Fibroblast of skin of abdomen (primary cell): ENCODE data around the gene PIGZ.
A peak's percentile ranks its signal among the peaks of the same experiment; 100 is the strongest.

Experiments used
- DNase-seq: peaks from one replicate; pipeline ENCODE4 v3.0.0-alpha.2; 2013

The PIGZ gene

DNA sequence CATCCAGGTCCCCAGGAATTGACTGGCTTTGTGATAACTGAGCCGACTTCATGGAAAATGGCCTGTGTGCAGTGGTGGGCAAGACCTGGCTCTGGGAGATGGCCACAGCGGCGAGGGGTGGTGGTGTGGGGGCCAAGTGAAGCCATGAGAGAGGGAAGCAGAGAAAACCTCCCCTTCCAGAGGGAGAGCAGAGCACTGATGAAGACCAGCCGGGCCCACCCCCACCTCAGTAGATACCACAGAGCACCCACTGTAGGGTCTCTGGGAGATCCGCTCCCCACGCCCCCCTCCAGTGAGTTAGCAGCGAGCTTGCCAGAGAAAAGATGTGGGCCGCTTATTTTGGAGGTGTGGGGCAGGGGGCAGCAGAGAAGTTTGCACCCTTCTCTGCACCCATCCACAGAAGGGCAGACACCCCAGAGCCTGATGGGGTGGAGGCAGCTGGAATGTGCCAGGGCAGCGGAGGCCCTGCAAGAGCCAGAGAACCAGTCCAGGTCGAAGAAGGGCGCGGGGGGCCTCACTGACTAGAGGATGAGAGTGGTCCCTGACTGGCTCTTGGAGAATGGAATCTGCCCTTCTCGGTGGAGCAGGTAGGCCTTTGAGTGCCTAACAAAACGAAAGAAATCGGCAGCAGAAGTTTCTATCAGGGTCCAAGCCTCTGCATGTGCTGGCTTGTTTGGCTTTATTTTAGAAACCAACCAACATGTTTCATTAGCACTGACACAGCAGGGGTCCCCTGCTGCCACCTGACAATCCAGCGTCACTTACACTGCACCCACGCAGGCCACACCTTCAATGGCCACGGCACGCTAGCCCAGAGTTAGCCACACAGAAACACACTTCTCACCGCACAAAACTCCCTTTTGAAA is 32.7 kb upstream of the PIGZ start:
- DNase-seq: no peak

GRCh38 chr3:197000211-197000610 is 31.6 kb upstream of the PIGZ start:
- no peak for DNase-seq

- no peak for DNase-seq
These were observed 30.5 kb upstream of the PIGZ start for GRCh38 chr3:196998966-196999760.

- no peak for DNase-seq
These were observed 28.7 kb upstream of the PIGZ start for GRCh38 chr3:196997311-196997710.

GRCh38 chr3:196996454-196997265 is 28.0 kb upstream of the PIGZ start:
- no peak for DNase-seq

DNA sequence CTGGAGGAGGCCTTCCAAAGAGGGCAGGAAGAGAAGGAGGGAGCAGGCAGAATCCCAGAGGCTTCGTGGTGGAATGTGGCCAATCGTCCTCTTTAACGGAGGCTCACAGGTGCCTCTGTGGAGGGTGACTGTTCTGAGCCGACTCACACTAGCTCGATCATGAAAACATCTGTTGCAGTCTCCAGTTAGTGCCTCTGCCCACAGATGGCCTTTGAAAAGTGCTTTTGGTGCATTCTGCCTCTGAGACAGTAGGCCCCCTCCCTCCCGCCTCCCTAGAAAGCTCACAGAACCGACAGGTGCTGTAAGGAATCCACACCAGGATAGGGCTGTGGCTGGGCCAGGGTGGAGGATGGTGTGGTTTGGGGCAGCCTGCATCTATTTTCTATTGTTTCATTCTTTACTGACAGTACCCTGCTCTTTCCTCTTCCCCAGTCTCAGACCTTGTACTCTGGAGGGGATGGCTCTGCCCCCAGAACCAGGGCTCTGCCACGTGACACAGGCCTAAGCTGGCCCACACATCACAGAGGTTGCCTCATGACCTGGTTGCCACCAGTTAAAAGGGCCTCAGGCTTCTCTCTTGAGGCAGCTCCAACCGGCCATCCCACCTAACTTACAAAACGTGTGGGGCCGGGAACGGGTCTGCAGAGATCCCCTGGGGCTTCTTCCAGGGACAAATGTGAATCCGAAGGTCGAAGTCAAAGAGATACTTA is 27.2 kb upstream of the PIGZ start:
- no peak for DNase-seq

GRCh38 chr3:196995027-196995426 is 26.4 kb upstream of the PIGZ start:
- no peak for DNase-seq

- no peak for DNase-seq
These were observed 25.4 kb upstream of the PIGZ start for GRCh38 chr3:196994056-196994455.

GRCh38 chr3:196992461-196993065 is 23.9 kb upstream of the PIGZ start:
- DNase-seq: no peak

- no peak for DNase-seq
These were observed 23.2 kb upstream of the PIGZ start for GRCh38 chr3:196991581-196992460.

DNA sequence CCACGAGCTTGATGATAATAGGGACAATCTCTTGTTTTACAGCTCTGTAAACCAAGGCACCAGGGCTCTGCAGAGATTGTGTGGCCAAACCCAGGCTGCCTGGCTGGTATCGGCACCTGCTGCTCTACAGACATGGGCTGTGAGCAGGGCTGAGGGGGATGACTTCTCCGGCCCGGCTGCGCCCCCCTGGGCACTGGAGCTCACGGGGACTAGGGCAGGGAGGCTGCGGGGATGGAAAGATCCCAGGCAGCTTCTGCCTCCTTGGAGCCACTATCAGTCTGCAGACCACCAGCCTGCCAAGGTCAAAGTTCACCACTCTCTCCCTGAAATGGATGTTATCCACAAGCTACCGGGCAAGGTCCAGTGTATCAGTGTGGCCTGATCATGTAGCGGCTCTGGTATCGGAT is 22.0 kb upstream of the PIGZ start:
- DNase-seq: no peak

- DNase-seq: no peak
These were observed 21.2 kb upstream of the PIGZ start for GRCh38 chr3:196989721-196990262.

DNA sequence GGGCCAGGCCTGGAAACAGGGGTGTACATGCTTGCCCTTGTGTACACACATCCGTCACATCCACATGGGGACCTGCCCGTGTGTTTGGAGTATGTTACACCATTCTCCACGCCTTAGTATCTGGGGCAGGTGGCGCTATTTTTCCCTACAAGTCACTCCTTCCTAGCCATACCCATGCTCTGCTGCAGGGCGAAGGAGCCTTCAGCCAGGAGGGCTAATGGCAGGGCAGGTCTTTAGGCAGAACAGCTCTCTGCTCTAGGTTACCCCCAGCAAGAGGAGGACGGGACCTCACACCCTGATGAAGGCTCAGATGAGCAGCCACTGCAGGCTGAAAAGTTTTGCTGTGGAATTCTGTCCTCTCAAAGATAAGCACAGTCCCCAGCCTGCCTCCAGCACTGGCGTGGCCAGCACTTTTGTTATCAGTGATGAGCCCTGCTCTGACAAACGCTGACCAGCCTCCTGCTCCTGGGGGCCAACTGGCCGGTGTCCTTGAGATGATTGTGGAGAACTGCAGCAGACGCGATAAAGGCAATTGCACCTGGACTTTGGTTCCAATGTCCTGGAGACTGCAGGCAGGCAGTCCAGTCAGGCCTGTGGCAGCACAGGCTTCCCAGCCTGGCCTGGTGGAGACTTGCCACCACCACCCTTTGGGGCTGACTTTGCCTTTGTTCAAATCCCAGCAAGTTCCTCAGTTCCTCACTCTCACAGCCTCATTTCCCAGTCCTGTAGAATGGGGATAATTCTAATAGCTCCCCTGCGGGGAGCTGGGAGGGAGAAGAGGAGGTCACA is 19.8 kb upstream of the PIGZ start:
- DNase-seq: no peak

- no peak for DNase-seq
These were observed 18.4 kb upstream of the PIGZ start for GRCh38 chr3:196987022-196987421.

GRCh38 chr3:196985954-196986885 is 17.6 kb upstream of the PIGZ start:
- DNase-seq: no peak

- no peak for DNase-seq
These were observed 16.7 kb upstream of the PIGZ start for GRCh38 chr3:196985298-196985697.

- DNase-seq: no peak
These were observed 14.6 kb upstream of the PIGZ start for GRCh38 chr3:196983186-196983585.

DNA sequence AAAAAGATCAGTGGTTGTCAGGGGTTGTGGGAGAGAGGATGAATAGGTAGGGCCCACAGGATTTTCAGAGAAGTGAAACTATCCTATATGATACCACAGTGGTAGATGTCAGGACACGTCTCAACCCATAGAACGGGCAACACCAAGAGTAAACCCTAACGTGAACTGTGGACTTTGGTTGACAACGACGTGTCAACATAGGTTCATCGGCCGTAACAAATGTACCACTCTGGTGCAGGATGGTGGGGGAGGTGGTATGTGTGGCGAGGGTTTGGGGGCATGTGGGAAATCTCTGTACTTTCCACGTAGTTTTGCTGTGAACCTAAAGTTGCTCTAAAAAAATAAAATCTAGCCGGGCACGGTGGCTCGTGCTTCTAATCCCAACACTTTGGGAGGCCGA is 13.0 kb upstream of the PIGZ start:
- DNase-seq: no peak

GRCh38 chr3:196979545-196979944 is 10.9 kb upstream of the PIGZ start:
- DNase-seq: peak; percentile 38
